Astrocyte (in vitro differentiated cells and primary cell): ENCODE results near the gene NRG3.

Experiments used
- CTCF ChIP-seq: IDR thresholded peaks from 2 replicates; pipeline ENCODE4 v1.5.1; 2011; ENCODE audit warnings: low read depth, mild to moderate bottlenecking, inconsistent platforms, low read length, moderate library complexity; ENCODE audit not compliant: insufficient read depth
- EZH2 ChIP-seq: IDR thresholded peaks from 2 replicates; pipeline ENCODE4 v1.6.1; 2012; ENCODE audit warnings: mild to moderate bottlenecking, low read length, inconsistent platforms; ENCODE audit not compliant: insufficient read depth

DNA sequence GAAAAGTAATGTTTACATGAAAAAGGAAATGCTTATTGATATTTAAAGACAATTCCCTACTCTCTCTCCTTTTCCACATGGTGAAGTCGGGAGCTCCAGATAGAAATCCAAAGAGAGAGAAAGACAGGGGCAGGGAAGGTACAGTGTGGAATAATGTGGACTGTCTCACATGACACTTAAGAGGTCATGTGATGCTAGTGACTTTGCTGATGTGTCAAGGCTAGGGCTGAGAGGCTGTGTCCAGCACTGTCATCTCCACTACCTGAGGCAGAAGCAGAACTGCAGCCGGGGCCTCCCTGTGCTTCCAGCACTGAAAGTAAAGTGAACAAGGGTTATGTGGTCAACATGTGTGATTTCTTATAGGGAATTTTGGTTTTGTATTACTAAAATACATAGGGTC, 26.0 kb downstream of the NRG3 start:
- TF ChIP-seq EZH2 (no peak), CTCF (no peak)
